Activated CD4-positive, alpha-beta T cell treated with anti-CD3 and anti-CD28 coated beads for 24 hours (primary cell): ENCODE measurements around the gene MISP3.
"Not testable (repeated sequence)": the region's sequence is repeated elsewhere in the genome, so short reads cannot be mapped to it uniquely, and the experiment has no call there.

Source experiments
- DNase-seq, 2 donors: peaks; one replicate each; pipeline ENCODE4 v3.0.0-alpha.2; 2020; ENCODE audit warnings: low read depth in 2 of 2

The MISP3 gene

GRCh38 chr19:14072535-14073260, at the start of gene MISP3:
TSS of gene MISP3 (plus strand) at chr19:14072786. CDS start at chr19:14073310, 524 bp downstream.
- no peak for DNase-seq

- DNase-seq, result no peak
Observed at GRCh38 chr19:14023404-14024235, 49.0 kb upstream of the MISP3 start.

GRCh38 chr19:14026652-14027192, 45.9 kb upstream of the MISP3 start:
- not testable (repeated sequence) for DNase-seq

- no peak for DNase-seq
Observed at GRCh38 chr19:14027856-14028450, 44.6 kb upstream of the MISP3 start, which contains the start of gene RLN3. TSS of gene RLN3 (plus strand) at chr19:14028148. CDS start at chr19:14028205, 57 bp downstream.

- DNase-seq, result no peak
Observed at GRCh38 chr19:14028901-14029300, 43.7 kb upstream of the MISP3 start.

- no peak for DNase-seq
Observed at GRCh38 chr19:14030997-14031718, 41.4 kb upstream of the MISP3 start.

- DNase-seq, result peak; percentile 64 to 67
Observed at GRCh38 chr19:14031719-14032480, 40.7 kb upstream of the MISP3 start, which contains the start of gene IL27RA. TSS of gene IL27RA (plus strand) at chr19:14031762. CDS start at chr19:14031873, 111 bp downstream.

- no peak for DNase-seq
Observed at GRCh38 chr19:14033946-14034345, 38.6 kb upstream of the MISP3 start.

GRCh38 chr19:14035159-14035558, 37.4 kb upstream of the MISP3 start:
- not testable (repeated sequence) for DNase-seq

GRCh38 chr19:14035706-14036105, 36.9 kb upstream of the MISP3 start:
- no peak for DNase-seq

- no peak for DNase-seq
Observed at GRCh38 chr19:14039181-14039580, 33.4 kb upstream of the MISP3 start.

GRCh38 chr19:14042659-14043608, 29.7 kb upstream of the MISP3 start:
- DNase-seq, result not testable (repeated sequence)

GRCh38 chr19:14047866-14048265, 24.7 kb upstream of the MISP3 start:
- not testable (repeated sequence) for DNase-seq

- peak; percentile 70 to 72 for DNase-seq
Observed at GRCh38 chr19:14048443-14049153, 24.0 kb upstream of the MISP3 start.

- no peak for DNase-seq
Observed at GRCh38 chr19:14050512-14050911, 22.1 kb upstream of the MISP3 start.

- DNase-seq, result not testable (repeated sequence)
Observed at GRCh38 chr19:14050961-14051360, 21.6 kb upstream of the MISP3 start.

- no peak for DNase-seq
Observed at GRCh38 chr19:14051980-14052379, 20.6 kb upstream of the MISP3 start.

GRCh38 chr19:14052470-14052869, 20.1 kb upstream of the MISP3 start:
- no peak for DNase-seq

GRCh38 chr19:14053032-14053431, 19.6 kb upstream of the MISP3 start:
- DNase-seq, result no peak
